ENCODE data around the gene FBXW7. TPM values are rescaled to one million over a fixed set of nuclear protein-coding genes. Genes with fewer than 3 reads are reported as not detected.

FBXW7 gene
- total and polyA plus RNA-seq, 7 donors = 3.7 to 122 (median 74.9) TPM

- no peaks in the 10 kb centered on the region for H3K4me1 ChIP-seq
- no peaks in the 10 kb centered on the region for H3K9me3 ChIP-seq
- WGBS, 2 donors = 91 to 95% methylated on average over 3 of the region's 3 CpGs
- intact Hi-C loops (cut with DNase I) = loop anchor here (1.0 to 5.0 kb wide), 2 partner anchors 35 to 138 kb away; partner anchors contain the start of gene FBXW7
- no peak overlapping the region for H3K27ac ChIP-seq
- H3K36me3 ChIP-seq = no peaks in the 10 kb centered on the region
- no peak for DNase-seq
- TF ChIP-seq CTCF (IDR thresholded peaks at IDR 0.05) (no peak), POLR2AphosphoS5 (IDR thresholded peaks at IDR 0.05) (no peak), POLR2A (IDR thresholded peaks at IDR 0.05) (no peak), EP300 (IDR thresholded peaks at IDR 0.05) (no peak)
- H3K4me3 ChIP-seq = no peak overlapping the region
- no peaks in the 10 kb centered on the region for H3K27me3 ChIP-seq
Measured at GRCh38 chr4:152501846-152502536, 33.9 kb downstream of the FBXW7 start.

- H3K27ac ChIP-seq = no peak overlapping the region
- no peaks in the 10 kb centered on the region for H3K27me3 ChIP-seq
- WGBS, 2 donors = 0 to 1% methylated on average over 1 of the region's 1 CpG
- no peaks in the 10 kb centered on the region for H3K4me1 ChIP-seq
- no peaks in the 10 kb centered on the region for H3K36me3 ChIP-seq
- no peaks in the 10 kb centered on the region for H3K9me3 ChIP-seq
- no peak for DNase-seq
- TF ChIP-seq EP300 (IDR thresholded peaks at IDR 0.05) (no peak), CTCF (IDR thresholded peaks at IDR 0.05) (peak; percentile 45 to 78 (median 56))
- intact Hi-C loops (cut with DNase I) = loop anchor here (1.0 to 5.0 kb wide), 2 partner anchors 36 to 139 kb away; partner anchors contain the start of gene FBXW7
- H3K4me3 ChIP-seq = no peak overlapping the region
Measured at GRCh38 chr4:152500800-152501434, 35.0 kb downstream of the FBXW7 start.

- Histone ChIP-seq H3K27ac (no peak overlapping the region), H3K9me3 (no peaks in the 10 kb centered on the region), H3K4me3 (no peak overlapping the region), H3K27me3 (no peaks in the 10 kb centered on the region), H3K4me1 (no peaks in the 10 kb centered on the region), H3K36me3 (no peaks in the 10 kb centered on the region)
- DNase-seq = no peak
- 80 to 91% methylated on average over 2 of the region's 2 CpGs for WGBS, 2 donors
- intact Hi-C loops (cut with DNase I) = loop anchor here (5.0 kb wide), 1 partner anchor 37 kb away; the partner anchor contains the start of gene FBXW7
- TF ChIP-seq CTCF (IDR thresholded peaks at IDR 0.05) = no peak
- TF ChIP-seq EP300 (IDR thresholded peaks at IDR 0.05) = no peak
- TF ChIP-seq POLR2A (IDR thresholded peaks at IDR 0.05) = no peak
- no peak for TF ChIP-seq POLR2AphosphoS5 (IDR thresholded peaks at IDR 0.05)
Measured at GRCh38 chr4:152500275-152500674, 35.6 kb downstream of the FBXW7 start.

GRCh38 chr4:152499344-152499743 is 36.5 kb downstream of the FBXW7 start:
- Histone ChIP-seq H3K9me3 (no peaks in the 10 kb centered on the region), H3K4me3 (no peak overlapping the region), H3K36me3 (no peaks in the 10 kb centered on the region), H3K4me1 (no peaks in the 10 kb centered on the region), H3K27me3 (no peaks in the 10 kb centered on the region), H3K27ac (no peak overlapping the region)
- TF ChIP-seq CTCF (IDR thresholded peaks at IDR 0.05) = no peak
- DNase-seq = no peak
- intact Hi-C loops (cut with DNase I) = loop anchor here (2.0 kb wide), 1 partner anchor 235 kb away; no protein-coding TSS in a partner anchor
- WGBS, 2 donors = 60 to 76% methylated on average over 2 of the region's 2 CpGs

Data from sigmoid colon (tissue), 7 donors.